Activated B cell treated with CpG ODN at 0.5 μM for 24 hours (primary cell): ENCODE data around the gene FAM184A. TPM values are rescaled to one million over a fixed set of nuclear protein-coding genes. Genes with fewer than 3 reads are reported as not detected.

Source experiments
- ATAC-seq: fragments of 200-7000 bp; cut with Tn5 transposase; one replicate; pipeline ENCODE4 v1.10.0; 2021; ENCODE audit warnings: low read depth, mild to moderate bottlenecking, moderate library complexity
- CTCF ChIA-PET: fragments of 350-600 bp; sonication (Branson Sonifier 250); formaldehyde crosslinking; loops from one replicate; lab custom pipeline; 2021; ENCODE audit warnings: antibody characterized with exemption; lab: Charles Lee
- POLR2A ChIA-PET: fragments of 350-600 bp; sonication (Branson Sonifier 250); formaldehyde crosslinking; loops from one replicate; lab custom pipeline; 2021; ENCODE audit warnings: antibody characterized with exemption; lab: Charles Lee
- DNase-seq: peaks from one replicate; pipeline ENCODE4 v3.0.0; 2022
- H3K27ac Mint-ChIP-seq: one replicate; pipeline ENCODE4 v1.8.0; 2020; ENCODE audit warnings: mixed read lengths
- H3K27me3 Mint-ChIP-seq: one replicate; pipeline ENCODE4 v1.8.0; 2021; ENCODE audit warnings: mixed read lengths
- H3K36me3 Mint-ChIP-seq: one replicate; pipeline ENCODE4 v1.8.0; 2021; ENCODE audit warnings: low read depth, mixed read lengths
- H3K4me1 Mint-ChIP-seq: one replicate; pipeline ENCODE4 v1.8.0; 2021; ENCODE audit warnings: mixed read lengths
- H3K4me3 Mint-ChIP-seq: one replicate; pipeline ENCODE4 v1.8.0; 2020; ENCODE audit warnings: mild to moderate bottlenecking, mixed read lengths
- H3K9me3 Mint-ChIP-seq: one replicate; pipeline ENCODE4 v1.8.0; 2020; ENCODE audit warnings: mixed read lengths
- CTCF ChIP-seq: fragments of 200-600 bp; IDR thresholded peaks from one replicate; pipeline ENCODE4 v1.8.0; 2022; ENCODE audit warnings: antibody characterized with exemption, mild to moderate bottlenecking
- intact Hi-C: fragments of 100-400 bp; cut with micrococcal nuclease; formaldehyde crosslinking; loops from one replicate; pipeline ENCODE4 v1.15.1; 2024
- total RNA-seq: library from RNA; stranded (reverse); gene quantifications from 2 replicates; pipeline ENCODE4 v1.2.3, GENCODE V29; 2022

Gene FAM184A
- total RNA-seq, 1 donor from 2014 or later: 1.1 TPM

DNA sequence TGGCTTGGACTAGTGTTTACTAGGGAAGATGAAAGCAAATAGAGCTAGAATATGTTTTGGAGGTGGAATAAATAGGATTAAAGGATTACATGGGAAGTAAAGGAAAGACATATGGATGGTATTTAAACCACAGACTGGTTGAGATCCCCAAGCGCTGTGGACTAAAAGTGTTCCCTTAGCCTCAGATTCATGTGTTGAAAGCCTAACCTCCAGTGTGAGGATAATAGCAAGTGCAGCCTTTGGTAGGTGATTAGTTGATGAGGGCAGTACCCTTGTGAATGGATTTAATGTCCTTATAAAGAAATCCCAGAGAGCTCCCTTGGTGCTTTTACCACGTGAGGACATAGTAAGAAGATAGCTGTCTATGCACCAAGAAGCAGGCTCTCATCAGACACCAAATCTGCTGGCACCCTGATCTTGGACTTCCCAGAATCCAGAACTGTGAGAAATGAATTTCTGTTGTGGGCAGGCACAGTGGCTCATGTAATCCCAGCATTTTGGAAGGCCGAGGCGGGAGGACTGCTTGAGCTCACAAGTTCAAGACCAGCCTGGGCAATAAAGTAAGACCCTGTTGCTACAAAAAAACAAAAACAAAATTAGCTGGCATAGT is 86.2 kb downstream of the FAM184A start:
- H3K9me3 Mint-ChIP-seq: no peaks in the 10 kb centered on the region
- no peak for TF ChIP-seq CTCF
- ChIA-PET POLR2A (no interaction called here), CTCF (no interaction called here)
- no peaks in the 10 kb centered on the region for H3K27me3 Mint-ChIP-seq
- intact Hi-C loops: no loop called here
- no peak for DNase-seq
- no peaks in the 10 kb centered on the region for H3K36me3 Mint-ChIP-seq
- H3K4me3 Mint-ChIP-seq: no peak overlapping the region
- no peaks in the 10 kb centered on the region for H3K4me1 Mint-ChIP-seq
- no peak for ATAC-seq
- H3K27ac Mint-ChIP-seq: no peak overlapping the region

GRCh38 chr6:118986312-118986711 is 92.2 kb downstream of the FAM184A start:
- Mint-ChIP-seq H3K27ac (no peak overlapping the region), H3K27me3 (no peaks in the 10 kb centered on the region), H3K4me1 (no peaks in the 10 kb centered on the region), H3K4me3 (no peak overlapping the region), H3K36me3 (no peaks in the 10 kb centered on the region), H3K9me3 (no peaks in the 10 kb centered on the region)
- ChIA-PET POLR2A (no interaction called here), CTCF (no interaction called here)
- TF ChIP-seq CTCF: no peak
- intact Hi-C loops: no loop called here
- DNase-seq (no peak), ATAC-seq (no peak)

DNA sequence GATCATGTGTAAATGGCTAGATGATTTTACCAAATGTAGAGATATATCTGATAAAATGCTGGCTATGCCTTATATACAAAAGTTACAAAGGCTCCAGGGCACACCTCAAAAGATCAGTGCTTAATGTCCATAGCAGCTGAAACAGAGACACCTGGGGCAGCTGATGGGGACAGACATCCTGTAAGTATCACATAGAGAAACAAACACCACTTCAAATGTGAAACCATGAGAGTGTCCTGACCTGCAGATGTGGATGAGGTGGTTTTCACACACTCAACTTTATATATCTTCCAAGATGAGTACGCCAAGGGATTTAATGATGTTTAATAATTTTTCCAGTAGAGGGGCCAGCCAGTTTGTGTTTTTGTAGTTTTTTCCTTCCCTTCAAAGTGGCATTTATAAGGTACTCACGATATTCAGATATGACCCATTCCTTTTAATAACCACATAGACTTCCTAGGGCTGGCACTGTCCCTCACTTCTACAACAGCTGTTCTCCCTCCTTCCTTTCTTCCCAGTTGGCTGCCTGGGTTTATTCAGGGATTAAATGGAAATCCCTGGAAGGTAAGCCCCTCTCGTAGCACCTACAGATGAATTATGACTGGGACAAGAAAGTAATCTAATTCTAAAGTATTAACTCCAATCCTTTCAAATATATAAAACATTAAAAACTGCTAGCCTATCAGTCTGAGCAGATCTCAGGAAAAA is 93.2 kb downstream of the FAM184A start:
- no peaks in the 10 kb centered on the region for H3K27me3 Mint-ChIP-seq
- no peak overlapping the region for H3K27ac Mint-ChIP-seq
- ATAC-seq (no peak), DNase-seq (no peak)
- intact Hi-C loops: no loop called here
- no peaks in the 10 kb centered on the region for H3K36me3 Mint-ChIP-seq
- H3K4me1 Mint-ChIP-seq: no peaks in the 10 kb centered on the region
- POLR2A ChIA-PET: no interaction called here
- no peak for TF ChIP-seq CTCF
- H3K9me3 Mint-ChIP-seq: no peaks in the 10 kb centered on the region
- CTCF ChIA-PET: no interaction called here
- no peak overlapping the region for H3K4me3 Mint-ChIP-seq

DNA sequence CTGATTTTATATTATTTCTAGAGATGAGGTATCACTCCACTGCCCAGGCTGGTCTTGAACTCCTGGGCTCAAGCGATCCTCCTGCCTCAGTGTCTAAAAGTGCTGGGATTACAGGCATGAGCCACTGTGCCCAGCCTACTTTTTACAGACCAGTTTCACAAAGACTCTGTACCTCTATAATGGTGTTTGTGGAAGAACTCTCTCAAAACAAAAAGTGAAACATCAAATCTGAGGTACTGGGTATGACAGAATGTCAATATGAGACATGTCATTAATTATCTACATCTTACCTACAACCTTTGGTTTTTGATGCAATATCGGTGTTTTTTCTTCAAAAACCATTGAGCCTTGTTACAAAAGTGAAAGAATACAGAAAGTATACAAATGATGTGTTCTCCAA is 94.1 kb downstream of the FAM184A start:
- Mint-ChIP-seq H3K9me3 (no peaks in the 10 kb centered on the region), H3K4me1 (no peaks in the 10 kb centered on the region), H3K27ac (no peak overlapping the region), H3K27me3 (no peaks in the 10 kb centered on the region), H3K36me3 (no peaks in the 10 kb centered on the region), H3K4me3 (no peak overlapping the region)
- TF ChIP-seq CTCF: no peak
- no peak for DNase-seq
- intact Hi-C loops: no loop called here
- ChIA-PET POLR2A (no interaction called here), CTCF (no interaction called here)
- ATAC-seq: no peak

DNA sequence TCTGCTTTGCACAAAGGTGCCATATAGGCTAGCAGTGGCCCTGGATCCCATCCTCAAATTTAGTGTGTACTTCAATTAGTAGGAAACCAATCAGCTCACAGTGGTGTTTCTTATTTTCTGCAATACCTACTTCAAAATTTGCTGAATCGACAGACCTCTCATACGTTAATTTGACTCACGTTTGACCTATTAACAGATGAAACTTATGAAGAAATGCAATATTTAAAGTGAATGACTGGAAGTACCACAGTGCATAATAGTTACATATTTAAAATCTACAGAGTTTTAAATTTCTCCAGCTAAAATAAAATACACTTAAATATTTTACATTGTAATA is 95.9 kb downstream of the FAM184A start:
- H3K27ac Mint-ChIP-seq: no peak overlapping the region
- intact Hi-C loops: no loop called here
- no peaks in the 10 kb centered on the region for H3K4me1 Mint-ChIP-seq
- ChIA-PET CTCF (no interaction called here), POLR2A (no interaction called here)
- ATAC-seq: no peak
- no peak overlapping the region for H3K4me3 Mint-ChIP-seq
- no peaks in the 10 kb centered on the region for H3K9me3 Mint-ChIP-seq
- no peaks in the 10 kb centered on the region for H3K36me3 Mint-ChIP-seq
- DNase-seq: no peak
- no peaks in the 10 kb centered on the region for H3K27me3 Mint-ChIP-seq
- no peak for TF ChIP-seq CTCF
